ENCODE results near the gene SDHAF1. TPM values are rescaled to one million over a fixed set of nuclear protein-coding genes. Genes with fewer than 3 reads are reported as not detected.

Gene SDHAF1
- total RNA-seq, 1 experiment from 2014 or later, result 16.0 TPM

DNA sequence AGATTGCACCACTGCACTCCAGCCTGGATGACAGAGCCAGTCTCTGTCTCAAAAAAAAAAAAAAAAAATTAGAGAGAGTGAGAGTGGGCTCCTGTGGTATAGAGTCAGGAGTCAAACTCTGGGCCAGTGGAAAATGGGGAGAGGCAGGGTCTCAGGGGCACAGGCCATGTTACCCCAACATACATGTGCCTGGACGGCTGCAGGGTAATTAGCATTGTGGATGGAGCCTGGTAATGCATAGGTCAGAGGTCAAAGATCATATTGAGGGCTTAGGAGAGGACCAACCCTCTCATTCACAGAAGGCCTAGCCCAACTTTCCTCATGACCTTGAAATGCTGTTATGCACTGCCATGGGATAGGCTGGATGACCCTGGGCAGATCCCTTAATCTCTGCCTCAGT lies 30.6 kb downstream of the SDHAF1 start:
- no peak overlapping the region for H3T11ph ChIP-seq (ENCODE audit: low read length)
- no peak overlapping the region for H3K27ac ChIP-seq (ENCODE audit: insufficient read length, low read depth, low read length)
- H3K27me3 ChIP-seq (ENCODE audit: insufficient read depth, low read length), result no peaks in the 10 kb centered on the region
- no peak overlapping the region for H2AFZ ChIP-seq (ENCODE audit: low read length)
- no peaks in the 10 kb centered on the region for H4K20me1 ChIP-seq (ENCODE audit: control insufficient read depth, insufficient read depth, insufficient read length)
- no peak overlapping the region for H2BK5ac ChIP-seq (ENCODE audit: insufficient read length, low read length)
- no peaks in the 10 kb centered on the region; the same call in 1 of the 2 replicates for H3K27me3 Mint-ChIP-seq (ENCODE audit: low read depth)
- H3K79me2 ChIP-seq (ENCODE audit: insufficient read depth, low read length), result no peaks in the 10 kb centered on the region
- no peak overlapping the region for H3K56ac ChIP-seq (ENCODE audit: insufficient read length, low read depth, low read length)
- H3K4me3 Mint-ChIP-seq, result no peak overlapping the region; a peak in 1 of 5 replicates
- no peak overlapping the region for H4K5ac ChIP-seq (ENCODE audit: insufficient read length, low read depth, low read length)
- peaks cover 11 to 51% (median 46%) of the 10 kb centered on the region in 3 experiments for H3K36me3 Mint-ChIP-seq (ENCODE audit: insufficient read depth in 1 of 3, low read depth in 3 of 3)
- H3K9ac ChIP-seq (ENCODE audit: extremely low read depth, insufficient read length, low read length), result no peak overlapping the region
- no peak overlapping the region for H3K4ac ChIP-seq (ENCODE audit: low read depth, low read length)
- H3K18ac ChIP-seq (ENCODE audit: insufficient read length, low read depth, low read length), result no peak overlapping the region
- H3K79me1 ChIP-seq (ENCODE audit: insufficient read depth, low read depth, low read length, poor library complexity, severe bottlenecking), result no peaks in the 10 kb centered on the region
- no peaks in the 10 kb centered on the region; a peak in 1 of 5 replicates for H3K9me3 Mint-ChIP-seq
- H3K4me1 Mint-ChIP-seq, result no peaks in the 10 kb centered on the region
- H3K4me1 ChIP-seq (ENCODE audit: insufficient read depth, low read length), result no peaks in the 10 kb centered on the region
- H2BK20ac ChIP-seq (ENCODE audit: low read depth, low read length, poor library complexity, severe bottlenecking), result no peak overlapping the region
- H2BK120ac ChIP-seq (ENCODE audit: low read depth, low read length, poor library complexity, severe bottlenecking), result no peak overlapping the region
- TF ChIP-seq CTCF (conservative IDR thresholded peaks at IDR 0.05), result no peak
- no peak overlapping the region for H4K8ac ChIP-seq (replicated peaks; ENCODE audit: insufficient read length, low read depth, low read length)
- WGBS (ENCODE audit: extremely low coverage, insufficient read length, low lambda C conversion rate), result no CpG with 5 or more reads among the region's 1 CpG
- H2BK15ac ChIP-seq (ENCODE audit: low read depth, low read length), result no peak overlapping the region
- no peak overlapping the region for H2BK12ac ChIP-seq (ENCODE audit: insufficient read length, low read depth, low read length)
- no peaks in the 10 kb centered on the region for H3K9me3 ChIP-seq (ENCODE audit: control insufficient read depth, low read depth, low read length)
- H3K27ac Mint-ChIP-seq, result no peak overlapping the region
- no peak overlapping the region for H3K4me2 ChIP-seq (ENCODE audit: insufficient read depth, insufficient read length, low read length)
- H2AK5ac ChIP-seq (ENCODE audit: insufficient read length, low read length), result no peak overlapping the region
- no peak for DNase-seq
- H3K14ac ChIP-seq (ENCODE audit: insufficient read depth, low read length), result no peak overlapping the region
- no peak overlapping the region for H3K23ac ChIP-seq (ENCODE audit: insufficient read length, low read depth, low read length)
- no peak overlapping the region for H4K91ac ChIP-seq (ENCODE audit: insufficient read length, low read depth, low read length)
- no peaks in the 10 kb centered on the region for H3K23me2 ChIP-seq (ENCODE audit: insufficient read length, low read depth, low read length, poor library complexity, severe bottlenecking)

Data from H9 (cell line).